Small intestine (tissue), 7 donors: ENCODE data around the gene SLC35E3. TPM values are rescaled to one million over a fixed set of nuclear protein-coding genes. Genes with fewer than 3 reads are reported as not detected.
"Not testable (repeated sequence)": the region's sequence is repeated elsewhere in the genome, so short reads cannot be mapped to it uniquely, and the experiment has no call there.

ENCODE experiments used
- DNase-seq, 2 donors: peaks; one replicate each; pipeline versions ENCODE4 v3.0.0 to v3.0.0-alpha.2; 2013
- FAIRE-seq: peaks from 2 replicates; lab custom pipeline; 2012; peaks lifted over from hg19 to GRCh38; lab: Jason Lieb, UNC
- H3K27ac ChIP-seq, 3 donors: one replicate each; pipeline ENCODE4 v1.5.1; 2013; ENCODE audit warnings: low read length in 2 of 3, mild to moderate bottlenecking in 2 of 3, control low read depth in 1 of 3, inconsistent platforms in 1 of 3, low read depth in 1 of 3, moderate library complexity in 1 of 3
- H3K27me3 ChIP-seq, 3 donors: one replicate each; pipeline ENCODE4 v1.6.1; 2013; ENCODE audit warnings: low read length in 3 of 3, inconsistent platforms in 1 of 3; ENCODE audit not compliant: control insufficient read depth in 3 of 3, insufficient read depth in 3 of 3
- H3K36me3 ChIP-seq, 3 donors: one replicate each; pipeline ENCODE4 v1.6.1; 2013; ENCODE audit warnings: low read length in 3 of 3, inconsistent platforms in 1 of 3, low read depth in 1 of 3, mild to moderate bottlenecking in 1 of 3, moderate library complexity in 1 of 3; ENCODE audit not compliant: control insufficient read depth in 3 of 3, insufficient read depth in 2 of 3
- H3K4me1 ChIP-seq, 3 donors: one replicate each; pipeline ENCODE4 v1.6.1; 2013; ENCODE audit warnings: low read length in 2 of 3, inconsistent platforms in 1 of 3, low read depth in 1 of 3, mild to moderate bottlenecking in 1 of 3, moderate library complexity in 1 of 3; ENCODE audit not compliant: control insufficient read depth in 3 of 3, insufficient read depth in 2 of 3
- H3K4me3 ChIP-seq, 3 donors: one replicate each; pipeline ENCODE4 v1.5.1; 2013; ENCODE audit warnings: low read length in 3 of 3, control low read depth in 1 of 3, inconsistent platforms in 1 of 3, low read depth in 1 of 3, mild to moderate bottlenecking in 1 of 3, moderate library complexity in 1 of 3
- H3K9me3 ChIP-seq, 2 donors: one replicate each; pipeline ENCODE4 v1.6.1; 2013; ENCODE audit warnings: low read depth in 1 of 2, low read length in 1 of 2; ENCODE audit not compliant: control insufficient read depth in 2 of 2, insufficient read depth in 1 of 2
- WGBS, 3 donors: extraction: QIAGEN DNeasy Blood & Tissue Kit; methylation state at CpG; one replicate each; pipeline ENCODE4 v1.1.7; 2013; 5-methylcytosine and 5-hydroxymethylcytosine counted together
- polyA plus RNA-seq, 4 donors: library from polyadenylated mRNA; stranded (reverse) in 3 of 4; unstranded in 1 of 4; fragments of 200-250 nt in 3 of 4; fragments of 120-200 nt in 1 of 4; gene quantifications; one replicate each; pipeline versions ENCODE4 v1.2.1 to v1.2.3, GENCODE V29; 2013
- donor health status: healthy with polysubstance abuse.
- donor health status: control.
- donor health status: control.
- donor health status: Bipolar disorder and iron deficiency.
- donor health status: healthy.

Gene SLC35E3
- polyA plus RNA-seq, 4 donors = 0.27 to 8.2 (median 1.7) TPM

GRCh38 chr12:68815232-68815927, 69.4 kb downstream of the SLC35E3 start:
- DNase-seq = no peak
- no peak for FAIRE-seq
- Histone ChIP-seq H3K36me3 (peaks cover 3 to 41% (median 7%) of the 10 kb centered on the region in 3 donors), H3K4me1 (peaks cover 0 to 3% (median 0%) of the 10 kb centered on the region in 3 donors), H3K4me3 (no peak overlapping the region), H3K27ac (no peak overlapping the region), H3K9me3 (no peaks in the 10 kb centered on the region), H3K27me3 (no peaks in the 10 kb centered on the region)
- WGBS, 3 donors = 77 to 86% (median 83%) methylated on average over 5 of the region's 5 CpGs

- DNase-seq = no peak
- FAIRE-seq = no peak
- WGBS, 3 donors = 96 to 98% (median 97%) methylated on average over 8 of the region's 8 CpGs
- H3K36me3 ChIP-seq = peaks cover 3 to 37% (median 7%) of the 10 kb centered on the region in 3 donors
- no peaks in the 10 kb centered on the region for H3K27me3 ChIP-seq
- no peak overlapping the region for H3K27ac ChIP-seq
- no peaks in the 10 kb centered on the region for H3K9me3 ChIP-seq
- no peak overlapping the region for H3K4me3 ChIP-seq
- peaks cover 0 to 3% (median 0%) of the 10 kb centered on the region in 3 donors for H3K4me1 ChIP-seq
These were observed 70.2 kb downstream of the SLC35E3 start for GRCh38 chr12:68815928-68816800.

- FAIRE-seq, H3K9me3 ChIP-seq, H3K27ac ChIP-seq, DNase-seq, H3K4me1 ChIP-seq, H3K4me3 ChIP-seq, H3K27me3 ChIP-seq: not testable (repeated sequence)
- WGBS, 3 donors = 93 to 96% (median 94%) methylated on average over 13 of the region's 13 CpGs
- peaks cover 8 to 38% (median 9%) of the 10 kb centered on the region in 3 donors for H3K36me3 ChIP-seq
These were observed 73.5 kb downstream of the SLC35E3 start for GRCh38 chr12:68819481-68819880.

- FAIRE-seq (no peak), DNase-seq (no peak)
- Histone ChIP-seq H3K27ac (no peak overlapping the region), H3K36me3 (peaks cover 12 to 47% (median 12%) of the 10 kb centered on the region in 3 donors), H3K27me3 (no peaks in the 10 kb centered on the region), H3K9me3 (no peaks in the 10 kb centered on the region), H3K4me1 (no peaks in the 10 kb centered on the region), H3K4me3 (no peak overlapping the region)
- WGBS, 3 donors = 90 to 96% (median 93%) methylated on average over 6 of the region's 6 CpGs
These were observed 75.6 kb downstream of the SLC35E3 start for GRCh38 chr12:68821357-68822188.

GRCh38 chr12:68823696-68824095, 77.7 kb downstream of the SLC35E3 start:
- 90 to 96% (median 92%) methylated on average over 3 of the region's 3 CpGs for WGBS, 3 donors

GRCh38 chr12:68824131-68824530, 78.2 kb downstream of the SLC35E3 start:
- 93 to 95% (median 94%) methylated on average over 5 of the region's 5 CpGs for WGBS, 3 donors
- no peaks in the 10 kb centered on the region for H3K27me3 ChIP-seq
- H3K4me3 ChIP-seq = no peak overlapping the region

More at GRCh38 chr12:68823696-68824095, 77.7 kb downstream of the SLC35E3 start:
- H3K9me3 ChIP-seq = no peaks in the 10 kb centered on the region
- FAIRE-seq (no peak), DNase-seq (no peak)
- no peak overlapping the region for H3K4me3 ChIP-seq
- H3K27ac ChIP-seq = no peak overlapping the region
- no peaks in the 10 kb centered on the region for H3K4me1 ChIP-seq
- H3K27me3 ChIP-seq = no peaks in the 10 kb centered on the region
- peaks cover 12 to 48% (median 13%) of the 10 kb centered on the region in 3 donors for H3K36me3 ChIP-seq

GRCh38 chr12:68824597-68825250, 78.7 kb downstream of the SLC35E3 start:
- H3K27me3 ChIP-seq = no peaks in the 10 kb centered on the region
- H3K36me3 ChIP-seq = peaks cover 10 to 46% (median 12%) of the 10 kb centered on the region in 3 donors
- no peaks in the 10 kb centered on the region for H3K9me3 ChIP-seq
- no peak overlapping the region for H3K4me3 ChIP-seq
- FAIRE-seq (no peak), DNase-seq (no peak)
- H3K27ac ChIP-seq = no peak overlapping the region
- no peaks in the 10 kb centered on the region for H3K4me1 ChIP-seq
- 95 to 97% (median 97%) methylated on average over 16 of the region's 16 CpGs for WGBS, 3 donors

More at GRCh38 chr12:68824131-68824530, 78.2 kb downstream of the SLC35E3 start:
- H3K36me3 ChIP-seq = peaks cover 12 to 46% (median 15%) of the 10 kb centered on the region in 3 donors
- no peak overlapping the region for H3K27ac ChIP-seq
- no peaks in the 10 kb centered on the region for H3K9me3 ChIP-seq
- H3K4me1 ChIP-seq = no peaks in the 10 kb centered on the region
- DNase-seq (no peak), FAIRE-seq (no peak)
